Smooth muscle cell (in vitro differentiated cells): ENCODE measurements around the gene PTPRN2. TPM values are rescaled to one million over a fixed set of nuclear protein-coding genes. Genes with fewer than 3 reads are reported as not detected.

Experiments used
- DNase-seq: peaks from one replicate; lab custom pipeline; 2025; ENCODE audit not compliant: unreplicated experiment; lab: John Stamatoyannopoulos, UW
- H2AFZ ChIP-seq: fragments of 200-600 bp; sonication (generic); 2 replicates; pipeline ENCODE4 v1.6.0; 2016; ENCODE audit warnings: antibody characterized with exemption, low read depth, mild to moderate bottlenecking
- H3F3A ChIP-seq: fragments of 200-600 bp; sonication (generic); 2 replicates; pipeline ENCODE4 v1.6.0; 2017; ENCODE audit warnings: antibody characterized with exemption, low read depth
- H3K27ac ChIP-seq: fragments of 200-600 bp; sonication (generic); 2 replicates; pipeline ENCODE4 v1.5.1; 2016; ENCODE audit warnings: low read depth, mild to moderate bottlenecking
- H3K27me3 ChIP-seq: fragments of 200-600 bp; sonication (generic); 2 replicates; pipeline ENCODE4 v1.6.1; 2016; ENCODE audit warnings: low read depth, mild to moderate bottlenecking
- H3K36me3 ChIP-seq: fragments of 200-600 bp; sonication (generic); 2 replicates; pipeline ENCODE4 v1.5.1; 2016; ENCODE audit warnings: low read depth
- H3K4me1 ChIP-seq: fragments of 200-600 bp; sonication (generic); 2 replicates; pipeline ENCODE4 v1.5.1; 2016; ENCODE audit warnings: low read depth
- H3K4me2 ChIP-seq: fragments of 200-600 bp; sonication (generic); 2 replicates; pipeline ENCODE4 v1.6.0; 2016; ENCODE audit warnings: mild to moderate bottlenecking
- H3K4me3 ChIP-seq: fragments of 200-600 bp; sonication (generic); 2 replicates; pipeline ENCODE4 v1.5.1; 2016; ENCODE audit warnings: mild to moderate bottlenecking
- H3K79me2 ChIP-seq: fragments of 200-600 bp; sonication (generic); 2 replicates; pipeline ENCODE4 v1.6.0; 2016; ENCODE audit warnings: low read depth, mild to moderate bottlenecking
- H3K9ac ChIP-seq: fragments of 200-600 bp; sonication (generic); 2 replicates; pipeline ENCODE4 v1.6.0; 2016; ENCODE audit warnings: low read depth
- H3K9me3 ChIP-seq: fragments of 200-600 bp; sonication (generic); replicated peaks from 2 replicates; pipeline ENCODE4 v1.5.1; 2016; ENCODE audit warnings: low read depth
- H4K20me1 ChIP-seq: fragments of 200-600 bp; sonication (generic); 2 replicates; pipeline ENCODE4 v1.6.0; 2016; ENCODE audit warnings: low read depth
- WGBS: methylation state at CpG from one replicate; pipeline ENCODE4 v1.1.7; 2016; ENCODE audit warnings: low lambda C conversion rate; 5-methylcytosine and 5-hydroxymethylcytosine counted together
- polyA plus RNA-seq: library from polyadenylated mRNA; unstranded; fragments of >200 nt; fragmentation: Nextera tagmentation; extraction: Ambion mirVana; gene quantifications from 2 replicates; pipeline ENCODE4 v1.2.1, GENCODE V29; 2016
- total RNA-seq: library from RNA; depleted of rRNA; stranded (reverse); fragments of >200 nt; gene quantifications from 2 replicates; pipeline ENCODE4 v1.2.3, GENCODE V29; 2014
- TF ChIP-seq, protein P1 (sequence below): fragments of 200-600 bp; sonication (generic); IDR thresholded peaks from 2 replicates; pipeline ENCODE4 v1.5.1; 2017; ENCODE audit warnings: borderline replicate concordance, mild to moderate bottlenecking, antibody characterized with exemption; ENCODE audit not compliant: insufficient read depth, poor library complexity, severe bottlenecking

The PTPRN2 gene
- total and polyA plus RNA-seq, 2 experiments from 2014 or later, result 0.09 to 0.87 TPM

DNA sequence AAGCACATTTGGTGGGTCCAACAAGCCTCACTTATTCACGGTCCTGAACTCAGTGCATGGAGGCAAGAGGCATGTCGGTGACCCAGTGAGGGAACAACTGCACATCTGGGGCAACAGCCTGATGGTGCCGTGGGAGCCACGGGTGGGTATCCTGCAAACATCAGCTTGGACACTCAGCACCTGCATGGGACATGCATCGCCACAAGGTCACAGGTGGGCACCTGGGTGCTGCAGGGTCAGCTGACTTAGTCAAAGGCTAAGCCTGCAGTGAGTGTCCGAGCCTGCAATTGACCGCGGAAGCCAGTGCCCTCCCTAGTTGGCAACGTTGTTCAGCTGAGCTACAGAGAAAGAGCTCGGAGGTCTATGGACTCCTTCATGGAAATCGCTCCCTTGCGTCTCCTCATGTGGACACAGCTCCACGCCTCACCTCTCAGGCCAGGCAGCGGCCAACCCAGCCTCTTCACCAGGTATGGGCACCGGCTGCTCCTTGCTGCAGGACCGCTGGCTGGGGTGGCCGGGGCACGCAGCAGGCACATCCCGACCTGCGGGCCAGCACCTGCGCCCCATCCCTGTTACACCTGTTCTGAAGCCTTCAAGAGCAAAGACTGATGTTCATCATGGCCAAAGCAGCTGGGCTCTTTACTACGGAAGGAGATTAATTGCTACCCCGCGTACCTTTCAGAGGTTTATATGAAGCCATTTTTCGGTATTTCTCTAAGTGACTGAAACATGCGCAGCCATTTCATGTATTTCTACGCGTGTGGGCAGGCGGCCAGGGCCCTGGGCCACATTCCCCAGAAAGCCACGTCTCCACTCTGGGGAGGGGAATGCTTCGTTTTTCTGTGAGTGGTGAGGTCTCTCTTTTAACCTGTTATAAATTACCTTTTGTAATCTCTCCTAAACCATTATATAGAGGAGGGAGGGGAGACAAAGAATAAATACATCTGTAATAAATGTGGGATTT lies 870.1 kb downstream of the PTPRN2 start:
- Histone ChIP-seq H4K20me1 (no peaks in the 10 kb centered on the region), H3K4me3 (no peak overlapping the region), H3K4me2 (no peak overlapping the region), H3F3A (no peaks in the 10 kb centered on the region), H3K27ac (no peak overlapping the region), H3K4me1 (no peaks in the 10 kb centered on the region), H3K9me3 (no peaks in the 10 kb centered on the region), H3K9ac (no peak overlapping the region), H2AFZ (no peak overlapping the region), H3K27me3 (peaks cover 6% of the 10 kb centered on the region), H3K36me3 (no peaks in the 10 kb centered on the region), H3K79me2 (no peaks in the 10 kb centered on the region)
- 91% methylated on average over 31 of the region's 31 CpGs for WGBS
- DNase-seq, result no peak
- TF ChIP-seq, protein P1, sequence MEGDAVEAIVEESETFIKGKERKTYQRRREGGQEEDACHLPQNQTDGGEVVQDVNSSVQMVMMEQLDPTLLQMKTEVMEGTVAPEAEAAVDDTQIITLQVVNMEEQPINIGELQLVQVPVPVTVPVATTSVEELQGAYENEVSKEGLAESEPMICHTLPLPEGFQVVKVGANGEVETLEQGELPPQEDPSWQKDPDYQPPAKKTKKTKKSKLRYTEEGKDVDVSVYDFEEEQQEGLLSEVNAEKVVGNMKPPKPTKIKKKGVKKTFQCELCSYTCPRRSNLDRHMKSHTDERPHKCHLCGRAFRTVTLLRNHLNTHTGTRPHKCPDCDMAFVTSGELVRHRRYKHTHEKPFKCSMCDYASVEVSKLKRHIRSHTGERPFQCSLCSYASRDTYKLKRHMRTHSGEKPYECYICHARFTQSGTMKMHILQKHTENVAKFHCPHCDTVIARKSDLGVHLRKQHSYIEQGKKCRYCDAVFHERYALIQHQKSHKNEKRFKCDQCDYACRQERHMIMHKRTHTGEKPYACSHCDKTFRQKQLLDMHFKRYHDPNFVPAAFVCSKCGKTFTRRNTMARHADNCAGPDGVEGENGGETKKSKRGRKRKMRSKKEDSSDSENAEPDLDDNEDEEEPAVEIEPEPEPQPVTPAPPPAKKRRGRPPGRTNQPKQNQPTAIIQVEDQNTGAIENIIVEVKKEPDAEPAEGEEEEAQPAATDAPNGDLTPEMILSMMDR, result no peak

DNA sequence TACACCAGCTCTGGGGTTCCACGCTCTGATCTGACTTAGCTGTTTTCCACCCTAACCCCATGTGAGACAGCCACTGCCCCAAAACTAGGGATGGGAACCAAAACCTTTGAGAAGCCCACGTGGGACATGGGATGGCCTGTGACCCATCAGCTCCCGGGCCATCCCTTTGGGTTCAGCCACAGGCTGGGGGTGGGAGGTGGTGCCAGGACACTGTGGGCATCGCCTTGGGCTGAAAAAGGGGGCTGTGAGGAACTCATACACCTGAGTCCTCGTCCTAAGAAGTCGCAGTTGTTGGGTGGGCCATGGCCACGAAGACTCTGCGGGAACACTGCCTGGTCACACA lies 871.7 kb downstream of the PTPRN2 start:
- DNase-seq, result no peak
- 77% methylated on average over 8 of the region's 8 CpGs for WGBS
- no peaks in the 10 kb centered on the region for H3K79me2 ChIP-seq
- H3F3A ChIP-seq, result no peaks in the 10 kb centered on the region
- TF ChIP-seq, protein P1, result no peak
- no peak overlapping the region for H2AFZ ChIP-seq
- H3K9ac ChIP-seq, result no peak overlapping the region
- peaks cover 6% of the 10 kb centered on the region for H3K27me3 ChIP-seq
- no peaks in the 10 kb centered on the region for H3K9me3 ChIP-seq
- H3K4me3 ChIP-seq, result no peak overlapping the region
- no peaks in the 10 kb centered on the region for H3K4me1 ChIP-seq
- no peaks in the 10 kb centered on the region for H4K20me1 ChIP-seq
- no peaks in the 10 kb centered on the region for H3K36me3 ChIP-seq
- no peak overlapping the region for H3K27ac ChIP-seq
- no peak overlapping the region for H3K4me2 ChIP-seq

DNA sequence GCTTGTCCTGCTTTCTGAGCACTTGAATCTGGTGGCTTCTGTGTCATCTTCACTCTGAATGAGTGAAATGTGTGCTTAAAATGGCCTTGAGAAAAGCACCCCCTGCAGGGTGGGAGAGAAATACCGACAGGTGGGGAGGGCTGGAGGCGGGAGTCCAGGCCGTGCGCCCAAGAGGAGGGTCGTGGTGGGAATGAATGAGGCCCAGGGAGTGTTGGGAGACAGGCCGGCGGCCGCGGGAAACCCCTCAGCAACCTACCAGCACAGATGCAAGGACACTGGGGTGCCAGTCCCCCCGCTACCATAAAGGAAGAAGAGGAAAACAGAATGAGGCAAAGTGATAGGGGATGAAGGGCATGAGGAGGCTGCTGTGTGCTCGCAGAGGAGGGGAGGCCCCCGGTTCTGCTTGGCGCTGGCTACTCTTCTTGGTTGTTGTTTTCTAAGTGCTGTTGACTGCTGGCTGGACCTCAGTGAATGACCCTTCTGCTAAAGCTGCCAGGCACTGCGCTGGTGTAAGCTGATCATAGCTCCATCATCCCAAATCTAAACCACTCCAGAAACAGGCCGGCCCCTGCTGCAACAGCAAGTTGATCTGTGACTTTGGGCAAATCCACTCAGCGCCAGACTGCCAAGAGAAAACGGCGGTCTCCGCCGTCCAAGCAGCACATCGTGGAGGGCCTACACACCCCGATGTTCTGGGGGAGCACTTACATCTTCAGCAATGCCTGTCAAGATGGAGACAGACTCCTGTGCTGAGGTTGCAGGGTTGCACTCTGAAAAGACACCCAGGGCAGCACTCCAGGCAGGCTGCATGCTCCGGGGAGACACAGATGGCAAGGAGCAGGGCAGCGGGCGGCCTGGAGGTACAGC lies 872.3 kb downstream of the PTPRN2 start:
- Histone ChIP-seq H3K4me2 (no peak overlapping the region), H3K79me2 (no peaks in the 10 kb centered on the region), H3K4me1 (no peaks in the 10 kb centered on the region), H3K27me3 (peaks cover 6% of the 10 kb centered on the region), H3K4me3 (no peak overlapping the region), H3K9me3 (no peaks in the 10 kb centered on the region), H3K27ac (no peak overlapping the region), H3K9ac (no peak overlapping the region), H2AFZ (no peak overlapping the region), H4K20me1 (no peaks in the 10 kb centered on the region), H3F3A (no peaks in the 10 kb centered on the region), H3K36me3 (no peaks in the 10 kb centered on the region)
- 85% methylated on average over 25 of the region's 25 CpGs for WGBS
- TF ChIP-seq, protein P1, result no peak
- no peak for DNase-seq
